IPS DF 6.9 (cell line): ENCODE measurements around the gene KIF20A.
"Not testable (repeated sequence)": the region's sequence is repeated elsewhere in the genome, so short reads cannot be mapped to it uniquely, and the experiment has no call there.

Experiments used
- DNase-seq: peaks from one replicate; pipeline ENCODE4 v3.0.0-alpha.2; 2013; ENCODE audit warnings: low read depth, low spot score
- H3K27ac ChIP-seq: one replicate; pipeline ENCODE4 v1.5.1; 2013; ENCODE audit warnings: low read length, control low read depth
- H3K27me3 ChIP-seq: 2 replicates; pipeline ENCODE4 v1.6.1; 2013; ENCODE audit warnings: mild to moderate bottlenecking, low read length; ENCODE audit not compliant: control insufficient read depth, insufficient read depth
- H3K36me3 ChIP-seq: 2 replicates; pipeline ENCODE4 v1.6.1; 2013; ENCODE audit warnings: low read length; ENCODE audit not compliant: control insufficient read depth, insufficient read depth
- H3K4me1 ChIP-seq: 2 replicates; pipeline ENCODE4 v1.6.1; 2013; ENCODE audit warnings: low read length; ENCODE audit not compliant: control insufficient read depth, insufficient read depth
- H3K4me3 ChIP-seq: 2 replicates; pipeline ENCODE4 v1.5.1; 2013; ENCODE audit warnings: mild to moderate bottlenecking, low read length
- H3K9me3 ChIP-seq: 2 replicates; pipeline ENCODE4 v1.6.1; 2013; ENCODE audit warnings: low read length, inconsistent platforms; ENCODE audit not compliant: control insufficient read depth, insufficient read depth
- WGBS: extraction: QIAGEN DNeasy Blood & Tissue Kit; methylation state at CpG from one replicate; pipeline ENCODE4 v1.1.7; 2013; ENCODE audit warnings: mixed read lengths, missing lambda C conversion rate; ENCODE audit not compliant: insufficient read length, insufficient coverage; 5-methylcytosine and 5-hydroxymethylcytosine counted together

Gene KIF20A

DNA sequence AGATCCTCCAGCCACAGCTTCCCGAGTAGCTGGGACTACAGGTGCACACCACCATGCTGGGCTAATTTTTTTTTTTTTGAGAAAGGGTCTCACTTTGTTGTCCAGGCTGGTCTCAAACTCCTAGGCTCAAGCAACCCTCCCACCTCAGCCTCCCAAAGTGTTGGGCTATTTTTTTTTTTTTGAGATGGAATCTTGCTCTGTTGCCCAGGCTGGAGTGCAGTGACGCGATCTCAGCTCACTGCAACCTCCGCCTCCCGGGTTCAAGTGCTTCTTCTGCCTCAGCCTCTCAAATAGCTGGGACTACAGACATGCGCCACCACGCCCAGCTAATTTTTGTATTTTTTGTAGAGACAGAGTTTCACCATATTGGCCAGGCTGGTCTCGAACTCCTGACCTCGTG lies 22.9 kb upstream of the KIF20A start:
- H3K4me1 ChIP-seq, DNase-seq, H3K4me3 ChIP-seq, H3K9me3 ChIP-seq, H3K27me3 ChIP-seq, H3K27ac ChIP-seq: not testable (repeated sequence)
- H3K36me3 ChIP-seq = peaks cover 19% of the 10 kb centered on the region
- WGBS = no CpG with 5 or more reads among the region's 9 CpGs

DNA sequence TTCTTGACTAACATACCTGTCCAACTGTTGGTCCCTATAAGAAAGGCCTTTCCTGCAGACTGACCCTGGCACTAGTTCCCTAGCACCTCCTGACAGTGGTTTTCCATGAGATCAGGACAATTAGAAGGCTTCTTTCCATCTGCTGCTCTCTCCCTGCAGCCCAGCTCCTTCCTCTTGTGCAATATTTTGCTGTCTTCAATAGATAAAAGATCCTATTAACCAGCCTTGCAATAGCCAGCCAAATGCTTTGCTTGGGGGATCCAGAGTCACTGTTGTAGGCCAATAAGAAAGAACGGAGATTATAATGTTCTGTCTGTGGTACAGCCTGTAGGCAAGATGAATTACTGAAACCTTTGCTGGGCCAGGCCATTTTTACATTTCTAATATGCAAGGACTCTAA lies 21.3 kb upstream of the KIF20A start:
- DNase-seq = no peak
- Histone ChIP-seq H3K4me1 (no peaks in the 10 kb centered on the region), H3K36me3 (peaks cover 32% of the 10 kb centered on the region), H3K4me3 (no peak overlapping the region), H3K27me3 (no peaks in the 10 kb centered on the region), H3K27ac (no peak overlapping the region), H3K9me3 (no peaks in the 10 kb centered on the region)
- no CpG with 5 or more reads among the region's 1 CpG for WGBS

DNA sequence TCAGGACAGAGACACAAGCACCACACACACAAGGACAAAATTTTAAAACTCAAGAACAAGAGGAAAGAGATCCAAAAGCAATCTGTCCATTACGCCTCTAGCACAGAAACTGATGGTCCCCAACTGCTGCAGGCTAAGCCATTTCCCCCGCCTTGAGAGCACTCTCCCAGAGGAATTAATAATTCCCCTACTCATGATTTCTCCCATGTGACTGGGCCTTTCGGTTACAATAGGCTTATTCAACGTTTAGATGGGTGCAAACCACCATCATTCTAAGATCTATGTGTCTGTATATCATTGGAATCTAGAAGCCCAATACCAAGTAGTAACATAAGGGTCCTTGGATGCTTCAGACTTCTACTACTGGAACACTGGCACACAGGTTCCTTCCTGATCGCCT lies 19.2 kb upstream of the KIF20A start:
- peaks cover 42% of the 10 kb centered on the region for H3K36me3 ChIP-seq
- no peaks in the 10 kb centered on the region for H3K4me1 ChIP-seq
- no CpG with 5 or more reads among the region's 5 CpGs for WGBS
- H3K4me3 ChIP-seq = no peak overlapping the region
- H3K27ac ChIP-seq = no peak overlapping the region
- H3K27me3 ChIP-seq = no peaks in the 10 kb centered on the region
- H3K9me3 ChIP-seq = no peaks in the 10 kb centered on the region
- no peak for DNase-seq

DNA sequence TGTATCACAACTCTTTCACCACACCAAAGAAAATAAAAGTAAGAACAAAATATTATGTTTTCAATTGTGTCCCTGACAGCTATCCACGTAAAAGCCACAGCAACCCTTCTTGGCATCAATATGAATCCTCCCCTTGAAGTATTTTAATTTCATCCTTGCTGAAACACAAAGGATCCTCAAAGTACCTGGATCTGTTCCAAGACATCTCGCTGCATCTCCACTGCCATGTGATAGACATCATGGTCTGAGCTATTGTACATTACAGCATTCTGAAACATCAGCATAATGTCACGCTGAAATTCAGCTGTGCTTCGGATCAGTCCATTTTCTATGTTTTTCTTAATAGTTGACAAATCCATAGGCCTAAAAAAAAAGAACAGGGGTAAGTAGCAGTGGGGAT lies 18.2 kb upstream of the KIF20A start:
- WGBS = no CpG with 5 or more reads among the region's 4 CpGs
- Histone ChIP-seq H3K27me3 (no peaks in the 10 kb centered on the region), H3K4me1 (no peaks in the 10 kb centered on the region), H3K4me3 (no peak overlapping the region), H3K9me3 (no peaks in the 10 kb centered on the region), H3K36me3 (peaks cover 48% of the 10 kb centered on the region), H3K27ac (no peak overlapping the region)
- DNase-seq = no peak

DNA sequence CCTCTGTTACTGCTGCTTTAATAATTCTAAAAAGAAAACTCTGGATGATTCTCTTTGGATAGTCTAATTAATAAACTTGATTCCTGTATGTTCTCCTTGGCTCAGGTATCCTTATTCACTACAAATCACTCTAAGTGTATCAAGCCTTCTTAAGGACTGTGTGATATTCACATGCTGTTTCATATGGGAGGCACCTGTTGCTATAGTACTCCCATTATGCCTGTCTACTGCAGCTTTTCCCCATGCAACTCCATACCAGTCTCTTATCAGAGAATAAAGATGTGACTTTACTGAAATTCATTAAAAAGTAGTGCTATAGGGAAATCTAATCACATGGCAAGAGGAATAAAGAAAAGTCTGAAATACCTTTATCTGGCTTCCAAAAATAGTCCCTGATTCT lies 15.2 kb upstream of the KIF20A start:
- no peak for DNase-seq
- Histone ChIP-seq H3K4me3 (no peak overlapping the region), H3K36me3 (peaks cover 57% of the 10 kb centered on the region), H3K4me1 (no peaks in the 10 kb centered on the region), H3K27ac (no peak overlapping the region), H3K27me3 (no peaks in the 10 kb centered on the region), H3K9me3 (no peaks in the 10 kb centered on the region)

DNA sequence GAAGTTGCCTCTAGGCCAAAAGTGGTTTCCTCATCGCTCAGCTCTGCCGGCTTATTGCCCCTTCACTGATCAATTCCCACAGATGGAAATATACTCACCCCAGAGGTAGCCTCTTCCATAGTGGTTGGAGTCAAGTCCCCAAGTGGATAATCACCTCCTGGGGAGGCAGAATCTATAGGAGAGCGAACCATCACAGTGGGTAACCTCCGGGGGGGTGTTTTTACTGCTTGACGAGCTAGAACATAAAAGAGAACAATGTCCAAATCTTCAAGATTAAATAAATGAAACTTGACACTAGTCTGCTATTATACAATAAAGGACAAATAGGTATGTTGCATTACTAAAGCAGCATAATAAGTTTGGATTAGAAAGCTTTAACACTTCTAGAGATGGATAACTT lies 9.8 kb upstream of the KIF20A start:
- Histone ChIP-seq H3K27me3 (no peaks in the 10 kb centered on the region), H3K27ac (no peak overlapping the region), H3K9me3 (no peaks in the 10 kb centered on the region), H3K4me3 (no peak overlapping the region), H3K36me3 (peaks cover 43% of the 10 kb centered on the region; the same call in 1 of the 2 replicates), H3K4me1 (no peaks in the 10 kb centered on the region)
- no peak for DNase-seq
- no CpG with 5 or more reads among the region's 5 CpGs for WGBS

DNA sequence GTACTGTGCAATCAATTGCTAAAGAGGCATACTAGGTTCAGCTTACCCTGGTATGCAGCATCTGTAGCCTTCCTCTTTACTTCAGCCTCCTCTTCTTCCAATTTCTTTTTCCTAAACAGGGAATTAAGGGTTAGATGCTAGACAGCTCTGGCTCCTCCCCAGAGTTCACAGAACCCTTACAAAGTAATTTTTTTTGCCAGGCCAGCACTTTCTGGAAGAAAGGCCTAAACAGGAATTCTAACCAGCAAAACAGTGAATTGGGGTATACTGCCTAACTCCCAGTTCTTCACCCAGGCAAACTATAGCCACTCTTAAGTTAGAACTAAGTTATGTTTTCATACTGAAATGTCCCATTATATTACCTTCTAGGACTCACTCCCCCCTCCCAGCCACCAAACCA lies 8.6 kb upstream of the KIF20A start:
- DNase-seq = no peak
- H3K9me3 ChIP-seq = no peaks in the 10 kb centered on the region
- no peaks in the 10 kb centered on the region for H3K27me3 ChIP-seq

DNA sequence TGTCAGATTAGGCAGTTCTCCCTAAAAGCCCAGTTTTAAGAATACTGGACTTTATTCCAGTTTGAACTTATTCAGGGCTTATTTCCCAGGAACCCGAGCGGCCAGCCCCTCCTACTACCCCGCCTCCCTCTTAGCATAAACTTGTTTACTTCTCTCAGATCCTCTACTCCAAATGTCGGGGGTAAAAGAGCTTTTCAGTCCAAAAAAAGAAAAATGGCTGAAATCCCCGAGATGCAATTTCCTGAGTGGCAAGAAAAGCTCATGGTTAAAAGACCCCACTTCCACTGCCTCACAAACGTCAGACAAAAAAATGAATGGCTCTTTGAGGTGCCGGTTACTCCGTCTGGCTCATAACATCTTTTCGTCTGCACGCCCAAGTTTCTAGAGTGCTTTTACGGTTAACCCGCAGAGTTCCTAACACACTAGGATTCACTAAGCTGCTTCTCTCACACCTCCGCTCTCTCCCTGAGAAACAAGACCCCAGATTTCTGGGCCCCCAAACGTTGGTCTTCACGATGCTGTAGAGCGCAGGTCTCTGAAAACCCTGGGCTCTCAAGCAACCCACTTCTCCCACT lies 884 bp upstream of the KIF20A start:
- H3K36me3 ChIP-seq = peaks cover 12% of the 10 kb centered on the region; the same call in 1 of the 2 replicates
- H3K4me1 ChIP-seq = no peaks in the 10 kb centered on the region
- peak overlapping the region; percentile 88 for H3K4me3 ChIP-seq
- no CpG with 5 or more reads among the region's 16 CpGs for WGBS
- no peaks in the 10 kb centered on the region for H3K27me3 ChIP-seq
- no peak for DNase-seq
- H3K9me3 ChIP-seq = no peaks in the 10 kb centered on the region
- no peak overlapping the region for H3K27ac ChIP-seq

More for the DNA sequence above, 8.6 kb upstream of the KIF20A start:
- Histone ChIP-seq H3K4me3 (no peak overlapping the region), H3K27ac (no peak overlapping the region), H3K4me1 (no peaks in the 10 kb centered on the region), H3K36me3 (peaks cover 35% of the 10 kb centered on the region; the same call in 1 of the 2 replicates)

DNA sequence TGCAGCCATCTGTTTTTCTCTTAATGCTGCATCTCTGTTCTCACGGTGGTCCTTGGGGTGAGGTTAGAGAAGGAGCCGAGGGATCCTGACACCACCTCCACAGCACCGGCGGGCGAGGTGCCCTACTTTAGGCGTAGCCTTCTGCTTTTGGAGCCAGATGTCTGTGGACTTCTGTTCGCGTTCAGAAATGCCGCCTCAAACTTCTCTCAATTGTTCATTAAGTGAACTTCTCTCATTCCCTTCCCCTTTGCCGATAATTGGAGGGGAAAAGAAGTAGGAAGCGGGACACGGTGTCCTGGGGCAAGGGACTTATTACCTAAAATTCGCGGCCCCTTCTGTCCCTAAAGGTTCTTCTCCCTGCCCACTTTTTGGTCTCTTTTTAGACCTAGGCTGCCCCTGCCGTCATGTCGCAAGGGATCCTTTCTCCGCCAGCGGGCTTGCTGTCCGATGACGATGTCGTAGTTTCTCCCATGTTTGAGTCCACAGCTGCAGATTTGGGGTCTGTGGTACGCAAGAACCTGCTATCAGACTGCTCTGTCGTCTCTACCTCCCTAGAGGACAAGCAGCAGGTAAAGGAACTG lies 455 bp downstream of the KIF20A start:
- no peak for DNase-seq
- no CpG with 5 or more reads among the region's 23 CpGs for WGBS
- peak overlapping the region; percentile 88 for H3K4me3 ChIP-seq
- H3K4me1 ChIP-seq = no peaks in the 10 kb centered on the region
- no peak overlapping the region for H3K27ac ChIP-seq
- H3K9me3 ChIP-seq = no peaks in the 10 kb centered on the region
- H3K36me3 ChIP-seq = peaks cover 24% of the 10 kb centered on the region; the same call in 1 of the 2 replicates
- no peaks in the 10 kb centered on the region for H3K27me3 ChIP-seq

DNA sequence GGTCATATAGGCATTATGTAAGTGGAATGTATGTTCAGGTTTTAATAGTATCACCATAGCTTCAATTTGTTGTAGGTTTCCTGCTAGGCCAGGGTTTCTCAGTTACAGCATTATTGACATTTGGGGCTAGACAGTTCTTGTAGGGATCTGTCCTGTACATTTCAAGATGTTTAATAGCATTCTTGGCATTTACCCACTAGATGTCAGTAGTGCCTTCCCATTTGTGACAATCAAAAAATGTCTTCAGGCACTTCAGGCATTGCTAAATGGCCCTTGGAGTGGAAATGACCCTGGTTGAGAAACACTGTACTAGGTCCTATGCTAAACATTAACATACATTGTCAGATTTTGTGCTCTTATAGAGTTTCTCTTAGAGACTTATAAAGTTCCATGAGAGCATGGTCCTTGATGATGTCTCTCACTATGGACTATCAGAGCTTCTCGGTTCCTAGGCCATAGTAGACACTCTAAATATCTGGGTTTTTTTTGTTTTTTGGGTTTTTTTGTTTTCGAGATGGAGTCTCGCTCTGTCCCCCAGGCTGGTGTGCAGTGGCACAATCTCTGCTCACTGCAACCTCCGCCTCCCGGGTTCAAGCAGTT lies 1.4 kb downstream of the KIF20A start:
- WGBS = no CpG with 5 or more reads among the region's 5 CpGs
- Histone ChIP-seq H3K27me3 (no peaks in the 10 kb centered on the region), H3K36me3 (peaks cover 29% of the 10 kb centered on the region; the same call in 1 of the 2 replicates), H3K4me1 (no peaks in the 10 kb centered on the region), H3K27ac (no peak overlapping the region), H3K4me3 (peak overlapping the region; percentile 5; the same call in 1 of the 2 replicates), H3K9me3 (no peaks in the 10 kb centered on the region)
- no peak for DNase-seq

DNA sequence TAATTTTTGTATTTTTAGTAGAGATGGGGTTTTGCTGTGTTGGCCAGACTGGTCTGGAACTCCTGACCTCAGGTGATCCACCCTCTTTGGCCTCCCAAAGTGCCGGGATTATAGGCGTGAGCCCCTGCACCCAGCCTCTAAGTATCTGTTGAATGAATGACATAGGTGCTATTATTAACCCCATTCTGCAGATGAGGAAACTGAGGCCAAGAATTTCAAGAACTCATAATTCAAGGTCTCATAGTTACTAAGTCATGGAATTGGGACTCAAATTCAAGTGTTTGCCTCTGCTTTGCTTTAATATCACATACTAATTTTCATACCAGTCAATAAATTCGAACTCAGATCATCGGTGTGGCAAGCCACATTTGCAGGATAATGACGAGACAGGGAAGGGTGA lies 1.9 kb downstream of the KIF20A start:
- DNase-seq = no peak
- no peak overlapping the region for H3K4me3 ChIP-seq
- peaks cover 34% of the 10 kb centered on the region; the same call in 1 of the 2 replicates for H3K36me3 ChIP-seq
- no peaks in the 10 kb centered on the region for H3K9me3 ChIP-seq
- H3K27me3 ChIP-seq = no peaks in the 10 kb centered on the region
- H3K27ac ChIP-seq = no peak overlapping the region
- no peaks in the 10 kb centered on the region for H3K4me1 ChIP-seq
- whole genome bisulfite sequencing = no CpG with 5 or more reads among the region's 5 CpGs
